SHP77 (cell line): ENCODE measurements around the gene WNK2.
"Not testable (repeated sequence)": the region's sequence is repeated elsewhere in the genome, so short reads cannot be mapped to it uniquely, and the experiment has no call there.

Source experiments
- DNase-seq, 2 experiments: peaks; one replicate each; lab custom pipeline; 2025; lab: John Stamatoyannopoulos, UW

The WNK2 gene

DNA sequence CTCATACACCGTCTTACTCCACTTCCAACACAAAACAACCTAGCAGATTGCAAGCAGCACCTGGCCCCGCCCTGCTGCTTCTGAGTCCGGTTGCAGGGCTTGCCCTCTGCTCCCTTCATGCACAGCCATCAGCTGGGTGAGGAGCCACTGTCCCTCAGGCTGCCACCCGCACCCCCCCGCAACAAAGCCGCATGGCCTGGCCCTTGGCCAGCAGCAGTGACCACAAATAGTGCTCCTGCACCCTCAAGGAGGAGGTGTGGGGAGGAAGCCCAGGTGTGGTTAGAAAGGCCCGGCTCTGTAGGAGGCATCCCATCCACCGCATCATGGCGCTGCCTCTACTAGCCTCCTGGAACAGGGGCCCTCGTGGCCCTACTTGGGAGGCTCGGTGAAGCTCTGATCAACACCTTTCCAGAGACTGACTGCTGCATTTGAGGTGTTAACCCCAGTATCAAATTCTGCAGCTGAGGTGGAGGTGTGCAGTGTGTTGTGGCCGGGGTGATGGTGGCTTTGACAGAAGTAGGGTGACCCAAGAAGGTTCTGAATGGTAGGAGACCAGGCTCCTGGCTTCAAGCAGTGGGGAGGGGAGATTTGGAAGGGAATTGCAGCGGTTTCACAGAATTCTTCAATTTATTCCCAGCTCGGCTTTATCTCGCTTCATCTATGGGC is 52.7 kb downstream of the WNK2 start:
- no peak for DNase-seq

DNA sequence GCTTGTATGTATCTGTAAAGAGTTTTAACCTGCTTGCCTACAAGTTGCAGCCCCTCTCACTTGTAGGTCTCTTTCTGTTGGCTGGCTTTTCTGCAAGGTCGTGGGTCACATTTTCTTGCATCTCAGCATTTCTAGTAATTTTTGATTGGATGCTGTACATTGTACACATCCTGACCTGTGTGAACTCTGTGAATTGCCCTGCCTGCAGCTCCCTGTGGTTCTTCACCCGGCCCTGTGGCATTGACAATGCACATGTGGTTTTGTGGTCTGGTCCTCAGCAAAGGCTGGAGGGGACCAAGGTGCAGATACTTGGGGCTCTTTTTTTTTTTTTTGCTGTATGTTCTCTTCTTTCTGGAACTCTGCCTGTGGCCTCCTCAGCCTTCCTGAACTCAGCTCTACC is 53.6 kb downstream of the WNK2 start:
- no peak for DNase-seq

DNA sequence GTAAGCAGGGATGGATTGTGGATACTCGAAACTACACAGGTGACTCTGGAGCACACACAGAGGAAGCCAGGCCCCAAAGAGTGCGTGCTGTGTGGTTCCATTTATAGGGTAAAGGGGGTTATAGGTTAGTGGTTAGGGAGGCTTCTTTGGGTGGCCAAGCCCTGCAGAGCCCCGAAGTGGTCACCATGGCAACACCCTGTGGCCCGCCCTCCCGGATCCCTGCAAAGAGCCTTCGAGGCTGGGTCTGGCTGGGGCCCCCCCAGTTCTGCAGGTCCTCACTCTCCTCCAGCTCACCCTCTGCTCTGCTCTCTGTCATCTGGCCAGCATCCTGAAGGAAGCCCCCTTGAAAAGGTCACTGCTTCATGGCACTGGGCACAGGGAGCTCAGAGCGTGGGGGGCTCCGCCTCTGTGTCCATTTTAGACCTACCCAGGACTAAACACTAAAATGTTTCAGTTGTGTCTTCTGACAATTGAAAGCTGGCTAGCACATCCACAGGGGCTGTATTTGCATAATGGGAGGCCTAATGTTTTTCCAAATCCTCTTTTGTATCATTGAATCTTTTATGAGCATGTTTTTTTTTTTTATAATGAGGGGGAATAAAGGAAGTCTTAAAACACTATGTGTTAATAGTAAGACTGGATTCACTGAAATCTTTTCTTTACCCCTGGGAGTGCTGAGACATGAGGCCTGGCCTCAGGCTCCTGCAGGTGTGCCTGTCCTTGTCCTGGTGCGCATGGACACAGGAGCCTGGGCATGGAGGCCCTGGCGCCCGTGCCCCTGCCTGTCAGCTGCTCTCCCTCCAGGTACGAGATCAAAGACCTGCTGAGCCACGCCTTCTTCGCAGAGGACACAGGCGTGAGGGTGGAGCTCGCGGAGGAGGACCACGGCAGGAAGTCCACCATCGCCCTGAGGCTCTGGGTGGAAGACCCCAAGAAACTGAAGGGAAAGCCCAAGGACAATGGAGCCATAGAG is 55.3 kb downstream of the WNK2 start:
- no peak for DNase-seq

DNA sequence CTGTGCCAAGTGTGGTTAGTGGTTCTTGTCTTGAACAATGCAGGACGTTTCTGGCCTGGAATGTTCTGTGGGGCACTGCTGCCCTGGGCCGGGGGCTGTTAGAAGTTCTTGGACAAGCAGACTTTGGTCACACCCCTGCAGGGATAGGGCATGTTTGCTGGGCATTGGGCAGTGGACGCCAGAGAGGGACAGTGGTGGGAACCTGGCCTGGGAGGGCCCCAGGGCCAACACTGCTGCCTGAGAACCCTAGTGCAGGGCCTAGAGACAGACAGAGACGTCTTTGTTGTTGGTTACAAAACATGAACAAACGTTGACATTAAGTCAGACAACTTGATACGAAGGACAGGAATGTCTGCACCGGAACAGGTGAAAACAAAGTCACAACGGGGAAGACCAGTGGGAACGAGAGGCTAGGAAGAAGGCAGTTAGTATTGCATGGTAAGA is 57.0 kb downstream of the WNK2 start:
- no peak for DNase-seq

DNA sequence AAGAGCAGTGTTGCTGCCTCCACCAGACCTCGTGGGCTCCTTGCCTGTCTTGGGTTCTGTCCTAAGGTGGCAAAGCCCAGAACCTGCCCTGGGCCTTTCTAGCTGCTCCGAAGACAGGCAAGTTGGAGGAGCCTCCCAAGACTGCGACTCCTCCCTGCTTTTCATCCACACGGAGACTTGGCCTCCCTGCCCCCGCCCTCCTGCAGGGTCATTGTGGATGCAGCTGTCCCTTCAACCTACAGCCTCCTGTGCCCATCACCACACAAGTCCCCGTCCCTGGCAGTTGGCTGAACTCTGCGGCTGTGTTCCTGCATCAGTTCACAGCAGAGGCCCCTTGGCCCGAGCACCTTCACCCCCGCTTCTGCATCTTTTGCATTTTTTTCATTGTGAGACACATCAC is 59.2 kb downstream of the WNK2 start:
- DNase-seq: no peak

DNA sequence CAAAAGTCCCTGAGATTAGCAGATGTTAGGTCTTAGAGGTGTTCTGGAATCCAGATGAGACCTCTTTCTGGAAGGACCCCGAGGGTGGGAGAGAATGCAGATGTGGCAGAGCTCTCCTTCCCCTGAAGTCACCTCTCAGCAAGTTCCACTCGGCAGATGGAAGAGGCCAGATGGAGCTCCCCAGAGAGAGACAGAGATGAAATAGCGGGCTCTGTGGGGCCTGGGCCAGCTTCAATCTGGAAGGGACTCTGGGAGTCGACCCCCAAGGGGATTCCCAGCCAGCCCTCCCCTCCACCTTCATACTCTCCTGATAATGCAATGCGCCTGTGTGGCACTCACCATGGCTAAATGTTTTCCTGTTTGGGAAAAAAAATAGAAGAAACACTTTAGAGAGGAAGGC is 60.2 kb downstream of the WNK2 start:
- no peak for DNase-seq

DNA sequence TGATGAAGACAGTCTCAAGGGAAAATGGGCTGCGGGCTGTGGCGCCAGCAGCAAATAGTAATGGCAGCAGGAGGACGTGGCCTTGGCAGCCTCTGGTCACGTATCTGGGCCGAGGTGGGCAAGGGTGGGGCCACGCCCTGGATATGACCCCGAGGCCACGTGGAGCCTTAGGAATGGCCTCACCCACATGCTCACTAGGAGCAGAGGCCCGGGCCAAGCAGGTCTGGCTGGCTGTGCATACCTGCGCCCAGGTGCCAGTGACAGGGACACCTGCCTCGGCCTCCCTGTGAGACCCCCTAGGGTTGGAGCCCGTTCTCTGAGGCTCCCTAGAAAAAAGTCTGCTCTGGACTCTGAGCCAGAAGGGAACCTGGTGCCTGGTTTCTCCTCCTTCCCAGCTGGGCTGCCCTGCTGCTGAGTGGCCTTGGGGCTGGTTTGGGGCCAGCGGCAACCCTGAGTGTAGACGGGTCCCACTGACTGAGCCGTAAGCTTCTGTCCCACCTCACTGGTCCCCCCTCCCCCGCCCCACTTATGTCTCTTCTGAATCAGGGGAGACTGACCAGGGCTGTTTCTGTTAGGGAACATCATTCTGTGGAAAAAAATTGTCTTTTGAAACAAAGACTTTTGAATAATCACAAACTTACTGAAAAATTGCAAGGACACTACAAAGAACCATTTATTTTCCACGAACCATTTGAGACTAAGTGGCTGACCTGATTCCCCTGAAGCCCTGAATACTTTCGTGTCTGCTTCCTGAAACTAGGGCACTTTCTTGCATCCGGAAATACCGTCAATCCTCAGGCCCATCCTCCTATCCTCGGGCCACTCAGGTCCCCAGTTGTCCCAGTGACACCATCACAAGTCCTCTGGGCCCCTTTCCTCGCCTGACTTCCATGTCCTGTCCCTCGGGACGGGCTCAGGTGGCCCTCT is 60.8 kb downstream of the WNK2 start:
- DNase-seq: no peak

DNA sequence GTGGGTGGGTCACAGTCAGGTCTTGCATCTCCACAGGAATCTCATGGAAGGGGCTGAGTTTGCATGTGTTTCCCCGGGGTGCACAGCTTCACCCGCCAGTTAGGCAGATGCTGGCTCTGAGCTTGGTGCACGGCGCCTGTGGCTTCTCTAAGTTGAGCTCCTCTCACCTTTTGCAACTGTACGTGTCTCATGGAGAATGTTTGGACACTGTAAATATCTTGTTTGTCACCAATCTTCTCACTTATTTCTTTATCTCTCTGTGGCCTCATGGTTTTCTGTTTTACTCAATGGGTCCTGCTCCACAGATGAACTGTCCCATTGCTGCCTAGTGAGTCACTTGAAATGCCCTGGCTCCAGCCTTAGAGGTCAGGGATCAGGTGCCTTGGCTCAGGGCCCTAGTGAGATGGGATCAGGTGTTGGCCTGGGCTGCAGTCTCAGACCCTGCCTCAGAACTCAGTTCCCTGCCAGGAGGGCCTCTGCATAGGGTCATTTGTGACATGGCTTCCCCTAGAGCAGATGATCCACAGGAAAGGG is 61.6 kb downstream of the WNK2 start:
- no peak for DNase-seq

DNA sequence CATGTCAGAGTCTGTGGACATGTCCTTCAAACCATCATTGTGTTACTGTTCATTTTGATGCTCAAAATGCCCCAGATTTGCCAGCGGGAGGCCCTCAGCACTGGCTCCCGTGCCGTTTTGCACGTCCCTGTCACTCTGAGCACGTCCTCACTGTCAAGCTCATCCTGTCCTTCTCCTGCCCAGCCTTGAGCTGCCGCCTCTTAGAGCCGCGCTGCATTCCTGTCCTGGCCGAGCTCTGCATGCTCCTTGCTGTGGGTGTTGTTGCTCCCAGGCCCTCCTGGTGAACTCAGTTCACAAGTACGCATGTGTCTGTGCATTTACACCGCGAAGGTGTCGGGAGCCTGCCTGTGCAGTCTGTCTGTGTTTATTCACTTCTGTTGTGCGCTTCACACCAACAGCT is 62.2 kb downstream of the WNK2 start:
- no peak for DNase-seq

DNA sequence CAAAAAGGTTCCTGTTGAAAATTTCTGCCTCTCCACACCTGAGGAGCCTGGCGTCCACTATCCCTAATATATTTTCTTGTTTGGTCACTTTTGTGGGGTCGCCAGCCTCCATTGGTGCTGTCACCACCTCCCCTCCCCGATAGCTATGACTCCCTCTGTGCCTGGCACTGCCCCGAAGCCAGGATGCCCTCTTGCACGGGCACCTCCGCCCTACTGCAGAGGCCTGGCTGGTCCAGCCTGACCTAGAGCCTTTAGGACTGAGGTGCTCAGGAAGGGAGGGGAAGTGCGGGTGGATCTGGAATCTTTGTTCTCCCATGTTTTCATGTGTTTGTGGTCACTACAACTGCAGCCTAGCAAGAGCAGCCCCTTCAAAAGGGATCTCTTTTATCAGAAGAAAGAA is 62.6 kb downstream of the WNK2 start:
- DNase-seq: no peak

DNA sequence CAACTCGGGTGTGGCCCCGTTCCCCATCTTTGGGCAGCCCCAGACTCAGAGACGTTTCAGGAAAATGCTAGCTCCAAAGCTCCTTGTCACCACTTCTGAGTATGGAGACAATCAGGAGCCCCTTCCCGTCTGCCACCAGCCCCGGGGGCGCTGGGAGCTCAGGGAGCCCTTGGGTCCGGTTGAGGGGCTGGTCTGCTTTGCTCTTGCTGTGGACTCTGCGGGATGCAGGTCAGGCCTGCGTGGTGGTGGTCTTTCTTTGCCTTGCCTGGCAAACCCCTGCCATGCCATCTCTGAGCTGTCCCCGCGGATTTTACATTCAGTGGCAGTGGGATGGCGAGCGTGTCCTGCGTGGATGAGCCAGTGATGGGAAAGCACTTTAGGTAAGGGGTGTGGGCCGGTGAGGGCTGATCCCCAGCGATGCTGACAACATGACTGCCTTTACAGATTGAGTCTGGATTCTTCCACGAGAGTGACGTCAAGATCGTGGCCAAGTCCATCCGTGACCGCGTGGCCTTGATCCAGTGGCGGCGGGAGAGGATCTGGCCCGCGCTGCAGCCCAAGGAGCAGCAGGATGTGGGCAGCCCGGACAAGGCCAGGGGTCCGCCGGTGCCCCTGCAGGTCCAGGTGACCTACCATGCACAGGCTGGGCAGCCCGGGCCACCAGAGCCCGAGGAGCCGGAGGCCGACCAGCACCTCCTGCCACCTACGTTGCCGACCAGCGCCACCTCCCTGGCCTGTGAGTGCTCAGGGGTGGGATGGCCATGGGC is 63.3 kb downstream of the WNK2 start:
- DNase-seq: no peak

DNA sequence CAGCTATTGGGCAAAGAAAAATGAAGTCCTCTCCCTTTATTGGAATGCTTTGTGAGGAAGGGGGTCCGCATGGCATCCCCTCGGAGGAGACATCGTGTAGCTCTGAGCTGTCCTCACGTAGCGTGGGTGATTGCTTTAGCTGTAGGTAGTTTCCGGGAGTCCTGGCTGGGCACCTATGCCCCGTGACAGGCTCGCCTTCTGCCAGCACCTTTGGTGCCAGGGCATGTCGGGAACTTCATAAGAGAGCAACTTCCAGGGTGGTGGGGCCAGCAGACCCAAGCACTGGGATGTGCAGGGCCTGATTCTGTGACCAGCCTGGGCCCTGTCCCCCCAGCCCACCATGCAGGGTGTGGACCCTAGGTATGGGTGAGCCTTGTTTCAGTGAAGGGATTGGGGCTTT is 64.0 kb downstream of the WNK2 start:
- DNase-seq: no peak

DNA sequence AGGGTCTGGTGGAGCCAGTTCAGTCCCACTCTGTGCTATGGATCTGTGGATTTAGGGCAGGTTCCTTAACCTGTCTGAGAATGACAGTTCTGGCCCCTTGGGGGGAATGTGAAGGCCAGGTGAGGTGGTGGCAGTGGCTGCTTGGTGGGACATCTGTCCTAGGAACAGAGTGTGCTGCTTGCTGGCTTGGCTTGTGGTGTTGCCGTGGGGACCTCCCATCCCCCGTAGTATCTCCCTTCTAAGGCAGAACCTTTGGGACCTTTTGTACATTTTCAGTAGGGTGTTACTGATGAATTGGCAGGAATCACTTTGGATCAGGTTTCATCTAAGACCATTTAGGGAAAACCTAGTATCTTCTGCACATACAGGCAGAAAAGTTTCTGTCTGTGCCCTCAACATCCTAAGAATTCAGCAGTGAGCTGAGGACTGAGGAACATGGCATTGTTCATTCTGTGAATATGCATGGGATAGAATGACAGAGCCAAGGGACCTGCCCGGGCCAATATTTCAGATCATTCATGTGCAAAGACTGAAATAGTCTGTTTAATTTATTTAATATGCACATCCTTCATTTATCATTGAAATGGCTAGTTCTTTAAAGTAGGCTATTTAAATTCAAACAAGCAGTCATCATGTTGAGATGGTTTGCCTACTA is 64.6 kb downstream of the WNK2 start:
- DNase-seq: no peak

DNA sequence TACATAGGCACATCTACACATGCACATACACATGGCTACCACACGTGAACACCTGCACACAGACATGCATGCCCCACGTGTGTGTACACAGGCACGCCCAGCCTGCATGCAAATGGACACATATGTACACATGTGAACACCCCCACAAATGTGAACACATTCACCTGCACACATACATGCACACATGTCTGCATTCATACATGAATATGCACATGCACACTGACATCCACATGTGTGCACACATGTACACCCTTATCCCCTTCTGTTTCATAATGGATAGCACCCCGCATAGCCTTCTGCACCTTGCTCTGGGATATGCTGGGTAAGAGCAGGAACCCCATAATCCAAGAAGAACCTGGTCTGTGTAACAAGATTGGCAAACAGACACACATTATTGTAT is 66.2 kb downstream of the WNK2 start:
- DNase-seq: no peak

DNA sequence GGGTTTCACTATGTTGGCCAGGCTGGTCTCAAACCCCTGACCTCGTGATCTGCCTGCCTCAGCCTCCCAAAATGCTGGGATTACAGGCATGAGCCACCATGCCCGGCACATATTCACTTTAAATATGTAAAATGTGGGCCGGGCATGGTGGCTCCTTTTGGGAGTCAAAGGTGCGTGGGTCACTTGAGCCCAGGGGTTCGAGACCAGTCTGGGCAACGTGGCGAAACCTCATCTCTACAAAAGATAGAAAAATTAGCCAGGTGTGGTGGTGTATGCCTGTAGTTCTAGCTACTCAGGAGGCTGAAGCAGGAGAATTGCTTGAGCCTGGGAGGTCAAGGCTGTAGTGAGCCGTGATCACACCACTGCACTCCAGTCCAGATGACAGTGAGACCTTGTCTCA is 67.4 kb downstream of the WNK2 start:
- not testable (repeated sequence) for DNase-seq

DNA sequence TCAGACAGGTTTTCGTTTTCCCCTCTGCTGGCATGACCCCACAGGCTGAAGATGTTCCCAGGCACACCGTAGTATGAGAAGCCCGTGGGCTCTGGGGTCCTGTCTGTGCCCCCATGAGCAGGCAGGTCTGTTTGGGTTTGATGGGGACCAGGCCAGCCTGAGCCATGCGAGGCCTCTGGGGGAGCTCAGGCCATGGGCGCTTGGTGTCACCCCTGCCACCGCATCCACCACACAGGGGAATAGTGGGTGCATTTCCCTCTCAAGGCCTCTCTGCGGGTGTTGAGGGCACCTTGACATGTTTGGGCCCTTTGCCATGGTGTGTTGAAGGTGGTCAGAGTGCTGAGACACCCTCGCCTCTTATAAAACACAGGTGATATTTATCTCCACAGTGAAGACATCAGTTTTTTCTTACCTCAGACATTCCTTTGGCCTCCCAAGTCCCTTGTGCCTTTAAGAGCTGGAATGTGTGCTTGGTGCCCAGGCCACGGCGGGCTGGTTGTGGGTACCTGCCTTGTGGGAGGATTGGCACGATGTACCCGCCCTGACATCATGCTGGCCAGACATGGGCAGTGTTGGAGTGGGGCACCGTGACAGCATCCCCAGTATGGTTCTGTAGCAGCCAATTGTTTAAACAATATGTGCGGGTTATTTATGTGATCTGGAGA is 68.3 kb downstream of the WNK2 start:
- DNase-seq: no peak

DNA sequence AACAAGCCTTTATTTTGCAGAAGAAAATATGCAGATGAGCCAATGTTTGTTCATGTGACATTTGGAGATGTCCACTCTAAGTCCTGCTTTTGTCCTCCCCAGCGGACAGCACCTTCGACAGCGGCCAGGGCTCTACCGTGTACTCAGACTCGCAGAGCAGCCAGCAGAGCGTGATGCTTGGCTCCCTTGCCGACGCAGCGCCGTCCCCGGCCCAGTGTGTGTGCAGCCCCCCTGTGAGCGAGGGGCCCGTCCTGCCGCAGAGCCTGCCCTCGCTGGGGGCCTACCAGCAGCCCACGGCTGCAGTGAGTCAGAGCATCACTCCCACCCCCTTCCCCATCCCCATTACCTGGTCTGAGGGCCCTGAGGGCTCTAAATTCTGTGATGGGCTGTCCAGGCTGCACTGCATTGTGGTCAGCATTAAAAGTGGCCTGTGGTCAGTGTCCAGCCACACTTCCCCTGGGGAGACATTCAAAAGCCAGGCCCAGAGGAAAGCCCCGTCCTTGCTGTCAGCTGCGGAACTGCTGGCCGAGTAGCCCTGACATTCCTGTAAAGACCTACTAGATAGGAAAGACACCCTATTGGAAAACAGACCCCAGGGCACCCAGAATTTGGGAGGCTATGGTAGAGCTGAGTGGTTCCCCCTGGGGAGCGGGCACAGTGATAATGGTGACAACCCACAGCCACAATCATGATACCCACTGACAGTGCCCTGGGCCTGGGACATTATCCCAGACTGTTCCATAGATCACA is 69.0 kb downstream of the WNK2 start:
- no peak for DNase-seq

DNA sequence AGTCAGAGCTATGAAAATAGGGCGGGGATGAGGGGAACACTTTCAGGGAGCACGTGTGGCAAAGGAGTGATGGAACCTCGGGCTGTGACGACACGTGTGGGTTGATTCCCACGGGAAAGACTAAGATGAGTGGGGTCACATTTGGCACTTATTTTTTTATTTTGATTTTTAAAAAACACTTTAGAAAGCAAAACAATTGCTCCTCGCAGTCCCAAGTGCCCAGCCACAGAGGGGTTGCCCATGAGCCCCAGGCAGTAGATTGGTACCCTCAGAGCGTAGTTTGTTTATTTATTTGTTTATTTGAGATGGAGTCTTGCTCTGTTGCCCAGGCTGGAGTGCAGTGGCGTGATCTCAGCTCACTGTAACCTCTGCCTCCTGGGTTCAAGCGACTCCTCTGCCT is 69.7 kb downstream of the WNK2 start:
- DNase-seq: no peak

DNA sequence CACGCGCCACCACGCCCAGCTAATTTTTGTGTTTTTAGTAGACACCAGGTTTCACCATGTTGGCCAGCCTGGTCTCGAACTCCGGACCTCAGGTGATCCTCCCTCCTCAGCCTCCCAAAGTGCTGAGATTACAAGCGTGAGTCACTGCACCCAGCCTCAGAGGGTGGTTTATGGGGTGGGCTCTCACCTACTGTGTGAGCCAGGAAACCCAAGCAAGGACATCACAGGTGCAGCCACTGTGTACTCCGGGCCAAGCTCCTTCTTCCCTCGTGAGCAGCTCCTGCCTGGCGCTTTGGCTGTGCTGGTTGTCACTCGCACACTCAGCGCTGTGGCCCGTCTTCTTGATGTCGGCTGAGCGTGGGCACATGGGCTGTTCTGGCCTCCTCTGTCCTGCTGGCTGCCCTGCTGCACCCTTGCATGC is 70.1 kb downstream of the WNK2 start:
- DNase-seq: no peak
